Neural progenitor cell (in vitro differentiated cells): Measurements from ENCODE around the gene GPI.

ENCODE experiments used
- CTCF ChIP-seq: fragments of 200-600 bp; sonication (generic); IDR thresholded peaks from 2 replicates; pipeline ENCODE4 v1.5.1; 2017; ENCODE audit warnings: antibody characterized with exemption, mild to moderate bottlenecking
- EZH2 ChIP-seq: fragments of 200-600 bp; sonication (generic); IDR thresholded peaks from 2 replicates; pipeline ENCODE4 v1.6.1; 2017; ENCODE audit warnings: antibody characterized with exemption, mild to moderate bottlenecking, moderate library complexity
- EZH2phosphoT487 ChIP-seq: fragments of 200-600 bp; sonication (generic); IDR thresholded peaks from 2 replicates; pipeline ENCODE4 v1.6.1; 2017; ENCODE audit warnings: antibody characterized with exemption

DNA sequence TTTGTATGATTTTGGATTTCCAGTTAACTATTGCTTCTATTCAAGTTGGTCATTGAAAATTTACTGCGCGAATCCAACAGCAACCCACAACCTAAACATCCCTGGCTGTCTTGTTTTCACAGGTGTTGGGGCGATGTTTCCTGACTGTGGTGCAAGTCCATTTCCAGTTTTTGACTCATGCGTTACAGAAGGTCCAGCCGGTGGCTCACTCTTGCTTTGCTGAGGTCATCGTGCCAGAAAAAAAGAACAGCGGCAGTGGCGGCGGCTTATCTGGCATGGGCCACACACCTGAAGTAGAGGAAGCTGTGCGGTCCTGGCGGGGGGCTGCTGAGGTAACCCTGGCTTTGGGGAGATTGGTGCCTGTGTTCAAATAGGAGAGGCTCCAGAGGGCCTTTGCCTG is 45.2 kb upstream of the GPI start:
- TF ChIP-seq EZH2, result no peak
- TF ChIP-seq CTCF, result no peak
- no peak for TF ChIP-seq EZH2phosphoT487
